ENCODE results near the gene KRTAP15-1.

KRTAP15-1 gene

DNA sequence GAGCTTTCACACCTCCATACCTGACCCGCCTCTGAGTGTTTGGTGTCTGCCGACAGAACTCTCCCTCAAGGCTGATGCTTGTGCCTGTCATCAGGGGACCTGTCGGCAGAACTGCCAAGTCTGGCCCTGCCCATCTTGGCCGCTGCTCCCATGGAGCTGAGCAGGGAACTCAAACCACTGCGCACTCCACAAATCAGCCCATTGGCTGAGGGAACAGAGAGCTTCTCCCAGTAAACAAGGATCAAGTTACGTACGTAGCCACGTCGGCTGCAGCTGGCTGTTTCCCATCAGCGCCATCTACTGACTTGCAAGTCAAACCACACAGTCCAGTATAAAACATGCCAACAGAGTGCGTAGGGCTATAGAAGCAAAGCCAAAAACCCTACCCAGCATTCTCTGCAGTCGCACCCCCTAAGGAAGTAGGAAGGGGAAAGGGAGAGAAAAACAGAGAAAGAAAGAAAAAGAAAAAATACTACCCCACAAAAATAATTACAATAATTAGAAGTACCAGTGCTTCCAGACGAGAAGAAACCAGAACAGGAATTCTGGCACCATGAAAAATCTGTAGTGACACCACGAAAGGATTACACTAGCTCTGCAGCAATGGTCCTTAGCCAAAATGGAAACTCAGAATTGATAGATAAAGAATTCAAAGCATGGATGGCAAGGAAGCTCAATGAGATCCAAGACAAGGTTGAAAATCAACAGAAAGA lies 31.1 kb upstream of the KRTAP15-1 start (continued):
- TF ChIP-seq SP2 (tag by site-specific recombination; IDR thresholded peaks at IDR 0.05) (peak; percentile 15; the same call in 1 of the 2 replicates), ZNF660 (tag by site-specific recombination; IDR thresholded peaks at IDR 0.05) (peak; percentile 56; the same call in 1 of the 2 replicates), ZBTB17 (tag by site-specific recombination; IDR thresholded peaks at IDR 0.05) (peak; percentile 52; the same call in 1 of the 2 replicates), ZNF394 (tag by site-specific recombination; IDR thresholded peaks at IDR 0.05; ENCODE audit: borderline replicate concordance) (peak; percentile 65; the same call in 1 of the 2 replicates)

DNA sequence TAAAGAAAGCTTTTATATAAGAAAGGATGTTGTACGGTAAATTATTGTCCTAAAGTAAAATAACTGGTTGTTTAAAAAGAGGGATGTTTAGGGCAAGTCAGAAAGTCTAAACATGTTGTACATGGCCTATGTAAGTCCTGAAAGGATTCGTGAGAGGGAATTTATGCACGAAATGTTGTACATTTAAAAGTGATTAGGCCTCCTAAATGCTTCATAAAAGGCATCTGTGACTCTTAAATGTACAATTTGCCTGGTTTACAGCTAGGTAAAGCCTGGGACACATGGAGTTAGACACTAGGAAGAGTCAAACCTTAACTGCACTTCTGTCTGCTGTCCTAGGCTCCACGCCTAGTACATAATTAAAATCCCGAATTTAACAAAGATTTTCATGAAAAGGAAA lies 24.1 kb upstream of the KRTAP15-1 start:
- no peak overlapping the region for H3K27ac ChIP-seq (ENCODE audit: extremely low read depth, low read depth, low read length)
- no peaks in the 10 kb centered on the region for H3K4me1 ChIP-seq (ENCODE audit: control insufficient read depth, insufficient read depth, low read length)
- POLR2A ChIA-PET, result no interaction called here
- no peak for TF ChIP-seq ZNF248 (tag by site-specific recombination; IDR thresholded peaks at IDR 0.05)
- peak; percentile 94 for TF ChIP-seq SETDB1 (IDR thresholded peaks at IDR 0.05; ENCODE audit: insufficient read length, low read length)
- TF ChIP-seq ZNF626 (tag by site-specific recombination; IDR thresholded peaks at IDR 0.05), result no peak
- TF ChIP-seq TRIM28 (IDR thresholded peaks at IDR 0.05; ENCODE audit: borderline replicate concordance, low read length), result peak; percentile 79; the same call in 1 of the 2 replicates
- TF ChIP-seq ZNF768 (tag by site-specific recombination; IDR thresholded peaks at IDR 0.05), result no peak
- TF ChIP-seq ZNF391 (tag by site-specific recombination; IDR thresholded peaks at IDR 0.05; ENCODE audit: borderline replicate concordance, low read depth), result no peak
- no peak for TF ChIP-seq ZNF658 (tag by site-specific recombination; IDR thresholded peaks at IDR 0.05)
- no peaks in the 10 kb centered on the region; the same call in 1 of the 2 replicates for H3K9me3 ChIP-seq (ENCODE audit: control insufficient read depth, insufficient read depth, low read depth, low read length)
- CTCF ChIA-PET, result interaction anchor here (0.8 kb wide), 1 partner anchor 17 kb away, joined by 5 read pairs; no protein-coding TSS in a partner anchor
- H3K4me3 ChIP-seq (ENCODE audit: low read depth, low read length), result no peak overlapping the region
- H3K36me3 ChIP-seq (ENCODE audit: control insufficient read depth in 2 of 2, insufficient read depth in 1 of 2, low read length in 2 of 2), result no peaks in the 10 kb centered on the region

DNA sequence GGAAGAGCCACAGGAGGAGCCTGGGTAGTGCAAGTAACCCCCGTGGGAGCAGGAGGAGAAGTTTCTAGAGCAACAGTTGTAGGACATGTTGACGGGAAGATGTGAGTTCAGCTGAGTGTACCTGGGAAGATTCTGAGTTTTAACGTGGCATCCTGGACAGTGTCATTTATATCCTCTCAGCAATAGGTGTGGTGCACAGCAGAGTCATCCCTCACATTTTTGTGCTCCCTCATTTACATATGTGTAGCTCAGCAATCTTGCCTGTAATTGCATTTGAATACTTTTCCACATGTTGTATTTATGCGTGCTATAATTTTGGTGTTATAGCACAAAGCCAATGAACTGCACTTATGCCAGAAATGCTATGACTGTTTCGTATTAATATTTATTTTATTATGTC lies 14.2 kb upstream of the KRTAP15-1 start, which contains the start of gene KRTAP13-3:
KRTAP13-3 (minus strand) TSS at position 101 of the 400 bp plus-strand sequence; CDS start at position 87, 14 bp downstream.
- Histone ChIP-seq H3K4me3 (ENCODE audit: low read depth, low read length) (no peak within 1 kb of the TSS), H3K27ac (ENCODE audit: extremely low read depth, low read depth, low read length) (no peak within 1 kb of the TSS), H3K36me3 (ENCODE audit: control insufficient read depth in 2 of 2, insufficient read depth in 1 of 2, low read length in 2 of 2) (no peaks in the 10 kb centered on the region), H3K9me3 (ENCODE audit: control insufficient read depth, insufficient read depth, low read depth, low read length) (no peaks in the 10 kb centered on the region), H3K4me1 (ENCODE audit: control insufficient read depth, insufficient read depth, low read length) (no peaks in the 10 kb centered on the region)
- CTCF ChIA-PET, result interaction anchor here (0.6 kb wide), 2 partner anchors 36 to 536 kb away, joined by 3 read pairs; no protein-coding TSS in a partner anchor
- POLR2A ChIA-PET, result no interaction called here
- TF ChIP-seq ZNF558 (tag by site-specific recombination; IDR thresholded peaks at IDR 0.05) (no peak), ZNF121 (tag by site-specific recombination; IDR thresholded peaks at IDR 0.05) (no peak), RBAK (tag by site-specific recombination; IDR thresholded peaks at IDR 0.05) (no peak)
- TF ChIP-seq, protein P1, sequence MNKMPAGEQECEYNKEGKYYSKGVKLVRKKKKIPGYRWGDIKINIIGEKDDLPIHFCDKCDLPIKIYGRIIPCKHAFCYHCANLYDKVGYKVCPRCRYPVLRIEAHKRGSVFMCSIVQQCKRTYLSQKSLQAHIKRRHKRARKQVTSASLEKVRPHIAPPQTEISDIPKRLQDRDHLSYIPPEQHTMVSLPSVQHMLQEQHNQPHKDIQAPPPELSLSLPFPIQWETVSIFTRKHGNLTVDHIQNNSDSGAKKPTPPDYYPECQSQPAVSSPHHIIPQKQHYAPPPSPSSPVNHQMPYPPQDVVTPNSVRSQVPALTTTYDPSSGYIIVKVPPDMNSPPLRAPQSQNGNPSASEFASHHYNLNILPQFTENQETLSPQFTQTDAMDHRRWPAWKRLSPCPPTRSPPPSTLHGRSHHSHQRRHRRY (tag by site-specific recombination; IDR thresholded peaks at IDR 0.05), result no peak

DNA sequence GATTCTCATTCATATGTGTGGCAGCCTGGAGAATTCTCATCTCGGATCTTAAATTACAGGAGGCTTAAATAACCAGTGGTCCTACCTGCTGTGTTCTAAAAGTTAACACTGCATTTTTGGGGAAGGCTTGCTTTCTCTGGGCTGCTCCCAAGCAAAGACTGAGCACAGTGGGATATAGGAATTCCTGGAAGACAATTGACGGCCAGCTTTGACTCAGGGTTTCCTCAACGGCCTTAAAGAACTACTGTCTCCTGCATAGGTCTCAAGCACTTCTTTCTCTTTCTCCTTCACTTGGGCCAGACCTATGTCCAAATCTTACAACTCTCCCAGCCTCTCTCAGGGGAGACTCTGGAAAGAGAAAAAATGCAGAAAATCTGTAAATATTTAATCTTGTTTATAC lies 13.3 kb upstream of the KRTAP15-1 start:
- TF ChIP-seq GFI1B (tag by site-specific recombination; IDR thresholded peaks at IDR 0.05), result no peak
- TF ChIP-seq ZNF266 (tag by site-specific recombination; IDR thresholded peaks at IDR 0.05; ENCODE audit: low read depth), result no peak
- TF ChIP-seq, protein P2, sequence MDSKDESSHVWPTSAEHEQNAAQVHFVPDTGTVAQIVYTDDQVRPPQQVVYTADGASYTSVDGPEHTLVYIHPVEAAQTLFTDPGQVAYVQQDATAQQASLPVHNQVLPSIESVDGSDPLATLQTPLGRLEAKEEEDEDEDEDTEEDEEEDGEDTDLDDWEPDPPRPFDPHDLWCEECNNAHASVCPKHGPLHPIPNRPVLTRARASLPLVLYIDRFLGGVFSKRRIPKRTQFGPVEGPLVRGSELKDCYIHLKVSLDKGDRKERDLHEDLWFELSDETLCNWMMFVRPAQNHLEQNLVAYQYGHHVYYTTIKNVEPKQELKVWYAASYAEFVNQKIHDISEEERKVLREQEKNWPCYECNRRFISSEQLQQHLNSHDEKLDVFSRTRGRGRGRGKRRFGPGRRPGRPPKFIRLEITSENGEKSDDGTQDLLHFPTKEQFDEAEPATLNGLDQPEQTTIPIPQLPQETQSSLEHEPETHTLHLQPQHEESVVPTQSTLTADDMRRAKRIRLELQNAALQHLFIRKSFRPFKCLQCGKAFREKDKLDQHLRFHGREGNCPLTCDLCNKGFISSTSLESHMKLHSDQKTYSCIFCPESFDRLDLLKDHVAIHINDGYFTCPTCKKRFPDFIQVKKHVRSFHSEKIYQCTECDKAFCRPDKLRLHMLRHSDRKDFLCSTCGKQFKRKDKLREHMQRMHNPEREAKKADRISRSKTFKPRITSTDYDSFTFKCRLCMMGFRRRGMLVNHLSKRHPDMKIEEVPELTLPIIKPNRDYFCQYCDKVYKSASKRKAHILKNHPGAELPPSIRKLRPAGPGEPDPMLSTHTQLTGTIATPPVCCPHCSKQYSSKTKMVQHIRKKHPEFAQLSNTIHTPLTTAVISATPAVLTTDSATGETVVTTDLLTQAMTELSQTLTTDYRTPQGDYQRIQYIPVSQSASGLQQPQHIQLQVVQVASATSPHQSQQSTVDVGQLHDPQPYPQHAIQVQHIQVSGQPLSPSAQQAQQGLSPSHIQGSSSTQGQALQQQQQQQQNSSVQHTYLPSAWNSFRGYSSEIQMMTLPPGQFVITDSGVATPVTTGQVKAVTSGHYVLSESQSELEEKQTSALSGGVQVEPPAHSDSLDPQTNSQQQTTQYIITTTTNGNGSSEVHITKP (tag by site-specific recombination; IDR thresholded peaks at IDR 0.05), result no peak
- TF ChIP-seq ZNF560 (tag by site-specific recombination; IDR thresholded peaks at IDR 0.05; ENCODE audit: borderline replicate concordance), result no peak
- no peak for TF ChIP-seq HOXA7 (CRISPR knock-in tag; IDR thresholded peaks at IDR 0.05; ENCODE audit: borderline replicate concordance)
- POLR2A ChIA-PET, result no interaction called here
- H3K4me1 ChIP-seq (ENCODE audit: control insufficient read depth, insufficient read depth, low read length), result no peaks in the 10 kb centered on the region
- no peaks in the 10 kb centered on the region for H3K9me3 ChIP-seq (ENCODE audit: control insufficient read depth, insufficient read depth, low read depth, low read length)
- no peak overlapping the region for H3K27ac ChIP-seq (ENCODE audit: extremely low read depth, low read depth, low read length)
- CTCF ChIA-PET, result no interaction called here
- no peak overlapping the region for H3K4me3 ChIP-seq (ENCODE audit: low read depth, low read length)
- H3K36me3 ChIP-seq (ENCODE audit: control insufficient read depth in 2 of 2, insufficient read depth in 1 of 2, low read length in 2 of 2), result no peaks in the 10 kb centered on the region

Measured in HEK293 (cell line).